HG03342 (cell line): ENCODE measurements around the gene MEDAG.
A peak's percentile ranks its signal among the peaks of the same experiment; 100 is the strongest.

ENCODE experiments used
- ATAC-seq: cut with Tn5 transposase; IDR thresholded peaks from one replicate; pipeline ENCODE4 v1.9.1; 2021; ENCODE audit warnings: mild to moderate bottlenecking, moderate library complexity; ENCODE audit not compliant: unreplicated experiment

MEDAG gene

GRCh38 chr13:30905932-30906383, at the start of gene MEDAG:
TSS of gene MEDAG (plus strand) at chr13:30906271. CDS start at chr13:30906516, 245 bp downstream.
- no peak for ATAC-seq

GRCh38 chr13:30857018-30857417, 49.1 kb upstream of the MEDAG start:
- ATAC-seq, result no peak

GRCh38 chr13:30857636-30858035, 48.4 kb upstream of the MEDAG start:
- ATAC-seq, result no peak

- ATAC-seq, result no peak
Measured at GRCh38 chr13:30859326-30859725, 46.7 kb upstream of the MEDAG start.

GRCh38 chr13:30861163-30861562, 44.9 kb upstream of the MEDAG start:
- no peak for ATAC-seq

- ATAC-seq, result no peak
Measured at GRCh38 chr13:30861836-30862467, 44.1 kb upstream of the MEDAG start.

GRCh38 chr13:30862707-30863106, 43.4 kb upstream of the MEDAG start:
- ATAC-seq, result no peak

GRCh38 chr13:30863231-30863630, 42.8 kb upstream of the MEDAG start:
- ATAC-seq, result no peak

- no peak for ATAC-seq
Measured at GRCh38 chr13:30863796-30864195, 42.3 kb upstream of the MEDAG start.

- no peak for ATAC-seq
Measured at GRCh38 chr13:30864433-30865122, 41.5 kb upstream of the MEDAG start.

- ATAC-seq, result peak; percentile 71
Measured at GRCh38 chr13:30865123-30866049, 40.7 kb upstream of the MEDAG start.

- no peak for ATAC-seq
Measured at GRCh38 chr13:30866677-30867076, 39.4 kb upstream of the MEDAG start.

- ATAC-seq, result no peak
Measured at GRCh38 chr13:30867089-30867669, 38.9 kb upstream of the MEDAG start.

- ATAC-seq, result no peak
Measured at GRCh38 chr13:30868799-30869470, 37.1 kb upstream of the MEDAG start.

- ATAC-seq, result no peak
Measured at GRCh38 chr13:30869491-30869890, 36.6 kb upstream of the MEDAG start.

GRCh38 chr13:30870049-30870884, 35.8 kb upstream of the MEDAG start:
- peak; percentile 72 for ATAC-seq

GRCh38 chr13:30870916-30871587, 35.0 kb upstream of the MEDAG start:
- no peak for ATAC-seq

GRCh38 chr13:30871588-30872275, 34.3 kb upstream of the MEDAG start:
- ATAC-seq, result no peak

- ATAC-seq, result no peak
Measured at GRCh38 chr13:30872276-30872594, 33.8 kb upstream of the MEDAG start.
